A549 (cell line): ENCODE results near the gene YPEL1. TPM values are rescaled to one million over a fixed set of nuclear protein-coding genes. Genes with fewer than 3 reads are reported as not detected.

ENCODE experiments used
- ATAC-seq, 2 experiments: fragments of 200-7000 bp in 1 of 2; fragments of >200 bp in 1 of 2; cut with Nextera tagmentation in 1 of 2; cut with Tn5 transposase in 1 of 2; 3 replicates each; pipeline versions ENCODE4 v1.8.0 to v1.9.1; 2018 to 2020; ENCODE audit warnings: mild to moderate bottlenecking in 1 of 2, moderate library complexity in 1 of 2
- CTCF ChIA-PET: fragments of 300-600 bp; sonication (Branson Sonifier 250); formaldehyde crosslinking; extraction: SDS; loops from one replicate; lab custom pipeline; 2021; ENCODE audit warnings: antibody characterized with exemption, inconsistent platforms; lab: Yijun Ruan, JAX
- POLR2A ChIA-PET: fragments of 350-600 bp; formaldehyde crosslinking; extraction: SDS; loops from one replicate; lab custom pipeline; 2021; ENCODE audit warnings: antibody characterized with exemption, inconsistent platforms; lab: Yijun Ruan, JAX
- DNase-seq, 2 experiments: peaks; one replicate each; pipeline versions ENCODE4 v3.0.0 to v3.0.0-alpha.2; 2011 to 2016; ENCODE audit warnings: low read depth in 1 of 2, low spot score in 1 of 2
- FAIRE-seq: peaks from 2 replicates; lab custom pipeline; 2011; peaks lifted over from hg19 to GRCh38; lab: Jason Lieb, UNC
- H3K27ac ChIP-seq, 2 experiments: fragments of >200 bp; sonication (Bioruptor Twin); formaldehyde crosslinking; 3 replicates each; pipeline ENCODE4 v1.5.1; 2016 to 2017
- H3K4me1 ChIP-seq: fragments of >200 bp; sonication (Bioruptor Twin); formaldehyde crosslinking; 3 replicates; pipeline ENCODE4 v1.6.1; 2016
- H3K4me2 ChIP-seq: fragments of >200 bp; sonication (Bioruptor Twin); formaldehyde crosslinking; 3 replicates; pipeline ENCODE4 v1.6.1; 2016
- H3K4me3 ChIP-seq: fragments of >200 bp; sonication (Bioruptor Twin); formaldehyde crosslinking; 3 replicates; pipeline ENCODE4 v1.5.1; 2016
- H3K9me3 ChIP-seq: fragments of >200 bp; sonication (Bioruptor Twin); formaldehyde crosslinking; 3 replicates; pipeline ENCODE4 v1.6.1; 2016
- CBX2 ChIP-seq: fragments of 200-600 bp; sonication (generic); IDR thresholded peaks from 2 replicates; pipeline ENCODE4 v1.6.1; 2016; ENCODE audit warnings: low read depth, mild to moderate bottlenecking, borderline replicate concordance
- CBX8 ChIP-seq: fragments of 200-600 bp; sonication (generic); IDR thresholded peaks from 2 replicates; pipeline ENCODE4 v1.6.1; 2016
- CEBPB ChIP-seq, 2 experiments: fragments of >200 bp in 1 of 2; sonication (Bioruptor Twin) in 1 of 2; formaldehyde crosslinking in 1 of 2; IDR thresholded peaks; 2 replicates each; pipeline ENCODE4 v1.6.1; 2012 to 2016
- CHD4 ChIP-seq: fragments of 200-600 bp; sonication (generic); IDR thresholded peaks from 2 replicates; pipeline ENCODE4 v1.6.1; 2016; ENCODE audit warnings: antibody characterized with exemption, mild to moderate bottlenecking, borderline replicate concordance
- EHF ChIP-seq: fragments of 250-450 bp; sonication (Bioruptor Pico); IDR thresholded peaks from 2 replicates; pipeline ENCODE4 v1.5.0; 2020; ENCODE audit warnings: mild to moderate bottlenecking
- ESRRA ChIP-seq: fragments of 150-350 bp; IDR thresholded peaks from 2 replicates; pipeline ENCODE4 v1.6.1; 2014; ENCODE audit warnings: mild to moderate bottlenecking, low read length, borderline replicate concordance
- FOSB ChIP-seq: fragments of 250-450 bp; sonication (Bioruptor Pico); IDR thresholded peaks from 2 replicates; pipeline ENCODE4 v1.5.0; 2020; ENCODE audit warnings: mild to moderate bottlenecking, moderate library complexity
- HOXB13 ChIP-seq: fragments of 250-450 bp; sonication (Bioruptor Pico); IDR thresholded peaks from 2 replicates; pipeline ENCODE4 v1.5.0; 2020; ENCODE audit warnings: low read depth, mild to moderate bottlenecking, moderate library complexity
- HOXB5 ChIP-seq: fragments of 250-450 bp; sonication (Bioruptor Pico); IDR thresholded peaks from 2 replicates; pipeline ENCODE4 v1.5.0; 2020; ENCODE audit warnings: mild to moderate bottlenecking, moderate library complexity
- KDM5A ChIP-seq: fragments of 200-600 bp; sonication (generic); IDR thresholded peaks from 2 replicates; pipeline ENCODE4 v1.6.1; 2016; ENCODE audit warnings: antibody characterized with exemption, mild to moderate bottlenecking
- MAZ ChIP-seq: fragments of 150-350 bp; IDR thresholded peaks from 2 replicates; pipeline ENCODE4 v1.6.1; 2014; ENCODE audit warnings: antibody characterized with exemption, low read depth, low read length, borderline replicate concordance
- MYC ChIP-seq: IDR thresholded peaks from 2 replicates; pipeline ENCODE4 v1.6.1; 2012; ENCODE audit warnings: mild to moderate bottlenecking, inconsistent platforms, low read length, improper control_type of control experiment, borderline replicate concordance
- NFE2L2 ChIP-seq: fragments of 150-350 bp; conservative IDR thresholded peaks from 2 replicates; pipeline ENCODE4 v1.6.1; 2014; ENCODE audit warnings: low read length
- NPAS2 ChIP-seq: fragments of 250-450 bp; sonication (Bioruptor Pico); IDR thresholded peaks from 2 replicates; pipeline ENCODE4 v1.8.0; 2022; ENCODE audit warnings: mild to moderate bottlenecking, moderate library complexity, borderline replicate concordance
- NR3C1 ChIP-seq: fragments of >200 bp; sonication (Bioruptor Twin); formaldehyde crosslinking; IDR thresholded peaks from 3 replicates; pipeline ENCODE4 v1.6.1; 2017
- POLR2AphosphoS2 ChIP-seq: conservative IDR thresholded peaks from 2 replicates; pipeline ENCODE4 v1.6.1; 2012; ENCODE audit warnings: low read length, improper control_type of control experiment, inconsistent platforms
- RAD21 ChIP-seq, 2 experiments: fragments of >200 bp in 1 of 2; sonication (Bioruptor Twin) in 1 of 2; formaldehyde crosslinking in 1 of 2; IDR thresholded peaks in 1 of 2; conservative IDR thresholded peaks in 1 of 2; 2 replicates in 1 of 2; 3 replicates in 1 of 2; pipeline ENCODE4 v1.6.1; 2012 to 2018; ENCODE audit warnings: inconsistent platforms in 1 of 2
- RFX5 ChIP-seq: fragments of 450-650 bp; IDR thresholded peaks from 2 replicates; pipeline ENCODE4 v1.7.1; 2014; ENCODE audit warnings: antibody characterized with exemption, mild to moderate bottlenecking, moderate library complexity
- SMC3 ChIP-seq: fragments of >200 bp; sonication (Bioruptor Twin); formaldehyde crosslinking; IDR thresholded peaks from 3 replicates; pipeline ENCODE4 v1.6.1; 2018; ENCODE audit warnings: inconsistent platforms
- TFCP2L1 ChIP-seq: fragments of 250-450 bp; sonication (Bioruptor Pico); IDR thresholded peaks from 2 replicates; pipeline ENCODE4 v1.5.0; 2021; ENCODE audit warnings: mild to moderate bottlenecking
- ZSCAN20 ChIP-seq: fragments of 250-450 bp; sonication (Bioruptor Pico); IDR thresholded peaks from 2 replicates; pipeline ENCODE4 v1.8.0; 2022; ENCODE audit warnings: mild to moderate bottlenecking, moderate library complexity
- WGBS: methylation state at CpG from one replicate; pipeline ENCODE4 v1.1.6; 2017; ENCODE audit errors: missing lambda C conversion rate; 5-methylcytosine and 5-hydroxymethylcytosine counted together
- polyA plus RNA-seq, 4 experiments: library from polyadenylated mRNA; depleted of rRNA in 3 of 4; stranded (reverse); fragments of >200 nt; fragmentation: RNase III in 1 of 4; extraction: RNeasy Plus Mini Kit Qiagen cat#74134 plus additional on column Dnase treatment in 1 of 4; gene quantifications; 2 replicates in 3 of 4; 3 replicates in 1 of 4; pipeline ENCODE4 v1.2.3, GENCODE V29; 2011 to 2017
- TF ChIP-seq, protein P1 (sequence below): IDR thresholded peaks from 2 replicates; pipeline ENCODE4 v1.6.1; 2012
- TF ChIP-seq, protein P2 (sequence below): fragments of 250-450 bp; sonication (Bioruptor Pico); IDR thresholded peaks from 2 replicates; pipeline ENCODE4 v1.5.0; 2021; ENCODE audit warnings: mild to moderate bottlenecking, moderate library complexity, borderline replicate concordance
- TF ChIP-seq, protein P3 (sequence below): fragments of >200 bp; sonication (Bioruptor Twin); formaldehyde crosslinking; IDR thresholded peaks from 3 replicates; pipeline ENCODE4 v1.5.1; 2016
- TF ChIP-seq, protein P4 (sequence below): fragments of >200 bp; sonication (Bioruptor Twin); formaldehyde crosslinking; IDR thresholded peaks from 3 replicates; pipeline ENCODE4 v1.6.1; 2016
- TF ChIP-seq, protein P5 (sequence below): fragments of 450-650 bp; IDR thresholded peaks from 2 replicates; pipeline ENCODE4 v1.6.1; 2014; ENCODE audit warnings: antibody characterized with exemption

YPEL1 gene
- polyA plus RNA-seq, 2 of the 4 experiments (the other 2 are of a cell fraction), result 0.22 to 0.59 TPM

DNA sequence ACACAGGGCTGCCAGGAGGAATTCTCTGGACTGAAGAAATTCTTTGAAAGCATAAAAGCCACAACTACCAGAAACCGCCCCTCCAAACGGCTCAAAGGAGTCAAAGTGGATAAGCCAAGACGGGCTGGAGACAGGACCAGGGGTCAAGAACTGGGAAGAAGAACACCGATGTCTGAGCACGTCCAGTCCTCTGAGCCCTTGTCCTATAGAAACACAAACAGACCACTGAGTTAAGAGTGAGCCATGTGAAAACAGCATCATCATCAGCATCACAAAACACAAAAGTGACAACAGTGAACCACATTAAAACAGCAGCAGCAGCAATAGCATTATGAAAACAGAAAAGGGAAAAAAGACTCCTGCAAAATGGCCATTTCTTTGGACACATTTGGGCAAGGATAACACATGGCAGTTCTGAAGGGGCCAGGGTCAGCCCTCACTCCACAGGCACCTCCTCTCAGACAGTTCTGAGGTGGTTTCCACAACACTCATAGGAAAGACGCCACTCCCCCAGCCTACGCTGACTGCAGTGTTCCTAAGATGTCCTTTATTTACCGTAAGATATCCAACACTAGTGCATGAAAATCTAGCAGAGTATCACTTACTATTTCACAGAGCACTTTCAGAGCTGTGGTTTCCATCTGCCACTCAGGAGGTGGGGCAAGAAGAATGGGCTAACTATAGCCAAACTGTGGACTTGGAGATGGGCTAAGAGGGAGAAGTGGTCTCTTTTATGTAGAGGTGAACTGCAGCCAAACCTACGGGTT is 28.6 kb upstream of the YPEL1 start:
- ATAC-seq, result no peak
- CTCF ChIA-PET, result interaction anchor here (0.7 to 1.5 kb wide), 4 partner anchors 9 to 174 kb away, joined by 3 to 5 read pairs (median 4); no protein-coding TSS in a partner anchor
- WGBS, result 92% methylated on average over 9 of the region's 9 CpGs
- H3K9me3 ChIP-seq, result no peaks in the 10 kb centered on the region
- no peak overlapping the region for H3K4me2 ChIP-seq
- TF ChIP-seq CHD4 (no peak), TFCP2L1 (CRISPR knock-in tag) (no peak), MYC (no peak), CBX2 (no peak), NR3C1 (no peak), EHF (no peak), NFE2L2 (no peak), CEBPB (IDR thresholded peaks at IDR 0.05) (no peak), HOXB13 (CRISPR knock-in tag) (no peak), RFX5 (no peak), CBX8 (no peak)
- TF ChIP-seq, all 56 proteins: peak for 0
- Histone ChIP-seq H3K27ac (no peak overlapping the region), H3K4me1 (no peaks in the 10 kb centered on the region), H3K4me3 (no peak overlapping the region)
- FAIRE-seq, result no peak
- POLR2A ChIA-PET, result no interaction called here
- no peak for DNase-seq

DNA sequence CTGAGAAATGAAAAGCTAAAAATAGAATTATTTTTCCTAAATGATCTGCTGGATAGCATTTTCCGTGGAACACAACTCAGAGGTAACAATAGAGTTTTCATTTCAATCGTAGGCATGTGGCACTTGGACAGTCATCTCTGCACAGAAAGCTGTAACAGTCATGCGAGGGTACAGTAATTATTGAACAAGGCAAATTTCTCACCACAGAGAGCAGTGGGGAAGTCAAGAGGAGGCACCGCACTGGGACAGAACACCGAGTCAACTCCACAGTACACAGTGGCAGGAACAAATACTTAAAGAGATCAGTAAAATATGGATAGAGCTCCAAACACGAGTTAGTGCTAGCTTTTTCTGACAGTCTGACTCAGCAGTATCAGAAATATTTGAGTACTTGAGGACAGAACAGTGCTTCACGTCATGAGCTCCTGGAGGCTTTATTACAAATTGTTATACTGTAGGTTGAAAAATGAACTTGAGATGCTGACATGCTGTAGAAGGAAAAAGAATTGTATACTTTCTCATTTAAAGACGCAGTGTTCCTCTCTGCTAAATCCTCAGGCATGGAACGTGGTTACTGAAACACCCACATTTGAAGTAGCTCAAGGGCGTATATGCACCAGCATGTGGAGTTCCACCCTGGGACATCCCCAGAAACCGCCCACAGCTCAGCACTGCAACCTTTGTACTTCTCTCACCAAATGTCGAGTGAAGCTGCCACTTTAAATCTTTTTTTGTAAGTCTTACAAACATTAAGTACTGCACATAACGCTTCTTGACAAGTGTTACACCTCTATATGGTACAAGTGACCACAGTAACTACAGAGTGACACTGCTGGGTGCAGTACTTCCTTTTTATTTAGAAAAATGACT is 27.4 kb upstream of the YPEL1 start:
- Histone ChIP-seq H3K4me1 (no peaks in the 10 kb centered on the region), H3K27ac (no peak overlapping the region), H3K9me3 (no peaks in the 10 kb centered on the region), H3K4me2 (no peak overlapping the region), H3K4me3 (no peak overlapping the region)
- ChIA-PET POLR2A (no interaction called here), CTCF (interaction anchor here (0.6 to 1.5 kb wide), 3 partner anchors 25 to 203 kb away, joined by 3 to 5 read pairs (median 3); no protein-coding TSS in a partner anchor)
- ATAC-seq (no peak), FAIRE-seq (no peak), DNase-seq (no peak)
- WGBS, result 84% methylated on average over 13 of the region's 13 CpGs
- TF ChIP-seq SMC3, result no peak
- no peak for TF ChIP-seq NPAS2 (CRISPR knock-in tag)
- TF ChIP-seq, protein P1, sequence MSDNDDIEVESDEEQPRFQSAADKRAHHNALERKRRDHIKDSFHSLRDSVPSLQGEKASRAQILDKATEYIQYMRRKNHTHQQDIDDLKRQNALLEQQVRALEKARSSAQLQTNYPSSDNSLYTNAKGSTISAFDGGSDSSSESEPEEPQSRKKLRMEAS, result no peak
- no peak for TF ChIP-seq ESRRA
- no peak for TF ChIP-seq FOSB (CRISPR knock-in tag)
- TF ChIP-seq HOXB5 (CRISPR knock-in tag), result no peak
- TF ChIP-seq, protein P2, sequence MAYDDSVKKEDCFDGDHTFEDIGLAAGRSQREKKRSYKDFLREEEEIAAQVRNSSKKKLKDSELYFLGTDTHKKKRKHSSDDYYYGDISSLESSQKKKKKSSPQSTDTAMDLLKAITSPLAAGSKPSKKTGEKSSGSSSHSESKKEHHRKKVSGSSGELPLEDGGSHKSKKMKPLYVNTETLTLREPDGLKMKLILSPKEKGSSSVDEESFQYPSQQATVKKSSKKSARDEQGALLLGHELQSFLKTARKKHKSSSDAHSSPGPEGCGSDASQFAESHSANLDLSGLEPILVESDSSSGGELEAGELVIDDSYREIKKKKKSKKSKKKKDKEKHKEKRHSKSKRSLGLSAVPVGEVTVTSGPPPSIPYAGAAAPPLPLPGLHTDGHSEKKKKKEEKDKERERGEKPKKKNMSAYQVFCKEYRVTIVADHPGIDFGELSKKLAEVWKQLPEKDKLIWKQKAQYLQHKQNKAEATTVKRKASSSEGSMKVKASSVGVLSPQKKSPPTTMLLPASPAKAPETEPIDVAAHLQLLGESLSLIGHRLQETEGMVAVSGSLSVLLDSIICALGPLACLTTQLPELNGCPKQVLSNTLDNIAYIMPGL (CRISPR knock-in tag), result no peak
- TF ChIP-seq NR3C1, result no peak
- TF ChIP-seq KDM5A, result no peak
- TF ChIP-seq POLR2AphosphoS2, result no peak
- TF ChIP-seq, protein P3, sequence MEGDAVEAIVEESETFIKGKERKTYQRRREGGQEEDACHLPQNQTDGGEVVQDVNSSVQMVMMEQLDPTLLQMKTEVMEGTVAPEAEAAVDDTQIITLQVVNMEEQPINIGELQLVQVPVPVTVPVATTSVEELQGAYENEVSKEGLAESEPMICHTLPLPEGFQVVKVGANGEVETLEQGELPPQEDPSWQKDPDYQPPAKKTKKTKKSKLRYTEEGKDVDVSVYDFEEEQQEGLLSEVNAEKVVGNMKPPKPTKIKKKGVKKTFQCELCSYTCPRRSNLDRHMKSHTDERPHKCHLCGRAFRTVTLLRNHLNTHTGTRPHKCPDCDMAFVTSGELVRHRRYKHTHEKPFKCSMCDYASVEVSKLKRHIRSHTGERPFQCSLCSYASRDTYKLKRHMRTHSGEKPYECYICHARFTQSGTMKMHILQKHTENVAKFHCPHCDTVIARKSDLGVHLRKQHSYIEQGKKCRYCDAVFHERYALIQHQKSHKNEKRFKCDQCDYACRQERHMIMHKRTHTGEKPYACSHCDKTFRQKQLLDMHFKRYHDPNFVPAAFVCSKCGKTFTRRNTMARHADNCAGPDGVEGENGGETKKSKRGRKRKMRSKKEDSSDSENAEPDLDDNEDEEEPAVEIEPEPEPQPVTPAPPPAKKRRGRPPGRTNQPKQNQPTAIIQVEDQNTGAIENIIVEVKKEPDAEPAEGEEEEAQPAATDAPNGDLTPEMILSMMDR, result no peak
- TF ChIP-seq CHD4, result no peak
- TF ChIP-seq MAZ, result no peak
- TF ChIP-seq, protein P4, sequence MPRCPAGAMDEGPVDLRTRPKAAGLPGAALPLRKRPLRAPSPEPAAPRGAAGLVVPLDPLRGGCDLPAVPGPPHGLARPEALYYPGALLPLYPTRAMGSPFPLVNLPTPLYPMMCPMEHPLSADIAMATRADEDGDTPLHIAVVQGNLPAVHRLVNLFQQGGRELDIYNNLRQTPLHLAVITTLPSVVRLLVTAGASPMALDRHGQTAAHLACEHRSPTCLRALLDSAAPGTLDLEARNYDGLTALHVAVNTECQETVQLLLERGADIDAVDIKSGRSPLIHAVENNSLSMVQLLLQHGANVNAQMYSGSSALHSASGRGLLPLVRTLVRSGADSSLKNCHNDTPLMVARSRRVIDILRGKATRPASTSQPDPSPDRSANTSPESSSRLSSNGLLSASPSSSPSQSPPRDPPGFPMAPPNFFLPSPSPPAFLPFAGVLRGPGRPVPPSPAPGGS, result no peak
- TF ChIP-seq, protein P5, sequence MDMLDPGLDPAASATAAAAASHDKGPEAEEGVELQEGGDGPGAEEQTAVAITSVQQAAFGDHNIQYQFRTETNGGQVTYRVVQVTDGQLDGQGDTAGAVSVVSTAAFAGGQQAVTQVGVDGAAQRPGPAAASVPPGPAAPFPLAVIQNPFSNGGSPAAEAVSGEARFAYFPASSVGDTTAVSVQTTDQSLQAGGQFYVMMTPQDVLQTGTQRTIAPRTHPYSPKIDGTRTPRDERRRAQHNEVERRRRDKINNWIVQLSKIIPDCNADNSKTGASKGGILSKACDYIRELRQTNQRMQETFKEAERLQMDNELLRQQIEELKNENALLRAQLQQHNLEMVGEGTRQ, result no peak
- no peak for TF ChIP-seq ZSCAN20 (CRISPR knock-in tag)
- no peak for TF ChIP-seq RAD21 (conservative IDR thresholded peaks at IDR 0.05 in 1 of 2, IDR thresholded peaks at IDR 0.05 in 1 of 2)
